ENCODE data around the gene SLC25A41. TPM values are rescaled to one million over a fixed set of nuclear protein-coding genes. Genes with fewer than 3 reads are reported as not detected.
"Not testable (repeated sequence)": the region's sequence is repeated elsewhere in the genome, so short reads cannot be mapped to it uniquely, and the experiment has no call there.

The SLC25A41 gene
- total RNA-seq, 1 donor, result not detected

DNA sequence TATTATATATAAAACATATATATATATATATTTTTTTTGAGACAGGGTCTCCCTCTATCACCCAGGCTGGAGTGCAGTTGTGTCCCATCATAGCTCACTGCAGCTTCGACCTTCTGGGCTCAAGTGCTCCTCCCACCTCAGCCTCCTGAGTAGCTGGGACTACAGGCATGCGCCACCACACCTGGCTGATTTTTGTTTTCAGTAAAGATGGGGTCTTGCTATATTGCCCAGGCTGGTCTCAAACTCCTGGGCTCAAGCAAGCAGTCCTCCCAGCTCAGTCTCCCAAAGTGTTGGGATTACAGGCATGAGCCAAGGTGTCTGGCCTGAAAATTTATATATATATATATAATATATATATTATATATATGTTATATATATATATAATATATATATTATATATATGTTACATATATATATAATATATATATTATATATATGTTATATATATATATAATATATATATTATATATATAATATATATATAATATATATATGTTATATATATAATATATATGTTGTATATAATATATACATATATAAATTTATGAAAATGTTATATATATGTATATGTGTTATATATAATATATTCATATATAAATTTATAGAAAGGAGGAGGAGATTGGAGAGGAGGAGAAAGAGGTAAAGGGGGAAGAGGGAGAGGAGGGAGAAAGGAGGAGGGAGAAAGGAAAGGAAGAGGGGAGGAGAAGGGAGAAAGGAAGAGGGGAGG is 4.7 kb downstream of the SLC25A41 start:
- not testable (repeated sequence) for DNase-seq (ENCODE audit: low read depth in 2 of 3, low spot score in 2 of 3)

DNA sequence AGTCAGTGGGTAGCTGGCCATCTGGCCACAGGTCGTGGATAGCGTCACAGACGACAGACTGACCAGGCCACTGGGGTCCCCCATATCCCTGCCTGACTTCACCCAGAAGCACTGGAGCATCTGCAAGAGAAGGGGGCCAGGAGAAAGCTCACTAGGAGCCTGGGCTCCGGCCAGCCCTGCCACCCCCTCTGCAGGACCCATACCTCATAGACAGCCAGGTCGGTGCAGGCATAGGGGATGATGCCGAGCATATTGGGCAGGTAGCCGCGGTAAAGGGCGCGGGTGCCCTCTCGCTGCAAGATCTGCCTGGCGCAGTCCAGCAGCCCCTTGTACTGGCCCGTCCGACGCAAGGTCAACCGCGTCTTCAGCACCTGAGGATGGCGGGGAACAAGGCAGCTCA is 6.4 kb downstream of the SLC25A41 start:
- DNase-seq (ENCODE audit: low read depth in 2 of 3, low spot score in 2 of 3), result no peak

DNA sequence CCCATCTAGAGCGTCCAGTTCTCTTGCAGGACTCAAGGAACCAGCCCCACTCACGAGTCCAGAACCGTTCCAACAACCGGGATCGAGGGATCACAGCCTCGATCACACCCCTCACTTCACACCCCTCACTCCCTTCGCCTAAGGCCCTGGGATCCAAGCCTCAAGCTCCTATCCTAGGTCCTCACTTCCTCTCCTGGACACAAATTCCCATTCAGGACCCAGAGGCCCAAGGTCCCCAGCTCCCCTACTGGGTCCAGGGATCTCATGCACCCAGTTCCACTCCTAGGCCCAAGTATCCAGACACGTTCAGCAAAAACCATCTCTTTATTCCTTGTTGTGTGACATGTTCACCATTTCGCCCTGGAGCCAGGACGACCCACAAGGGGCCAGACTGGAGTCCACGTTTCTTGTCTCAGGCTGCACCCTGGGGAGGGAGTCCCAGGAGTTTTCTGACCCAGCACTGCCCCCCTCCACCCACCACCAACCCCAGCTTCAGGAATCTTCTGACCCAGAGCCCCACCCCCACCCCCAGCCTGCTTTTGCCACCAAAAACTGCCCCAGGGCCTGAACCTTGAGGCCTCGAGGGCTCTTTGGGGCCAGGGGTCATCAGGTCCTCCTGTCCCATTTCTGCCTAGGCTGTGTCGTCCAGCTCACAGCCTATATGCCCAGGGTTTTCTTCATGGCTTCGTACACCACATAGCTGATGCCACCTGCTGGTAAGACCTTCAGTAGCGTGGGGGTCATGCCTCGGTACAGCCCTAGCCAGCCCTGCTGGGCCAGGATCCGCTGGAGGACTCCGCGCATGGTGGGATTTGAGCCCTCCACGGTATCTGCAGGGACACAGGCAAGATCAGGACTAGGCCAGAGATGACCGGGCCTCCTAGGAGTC is 7.6 kb downstream of the SLC25A41 start:
- peak in 2 of 3 donors; percentile 16 to 31 for DNase-seq (ENCODE audit: low read depth in 2 of 3, low spot score in 2 of 3)

DNA sequence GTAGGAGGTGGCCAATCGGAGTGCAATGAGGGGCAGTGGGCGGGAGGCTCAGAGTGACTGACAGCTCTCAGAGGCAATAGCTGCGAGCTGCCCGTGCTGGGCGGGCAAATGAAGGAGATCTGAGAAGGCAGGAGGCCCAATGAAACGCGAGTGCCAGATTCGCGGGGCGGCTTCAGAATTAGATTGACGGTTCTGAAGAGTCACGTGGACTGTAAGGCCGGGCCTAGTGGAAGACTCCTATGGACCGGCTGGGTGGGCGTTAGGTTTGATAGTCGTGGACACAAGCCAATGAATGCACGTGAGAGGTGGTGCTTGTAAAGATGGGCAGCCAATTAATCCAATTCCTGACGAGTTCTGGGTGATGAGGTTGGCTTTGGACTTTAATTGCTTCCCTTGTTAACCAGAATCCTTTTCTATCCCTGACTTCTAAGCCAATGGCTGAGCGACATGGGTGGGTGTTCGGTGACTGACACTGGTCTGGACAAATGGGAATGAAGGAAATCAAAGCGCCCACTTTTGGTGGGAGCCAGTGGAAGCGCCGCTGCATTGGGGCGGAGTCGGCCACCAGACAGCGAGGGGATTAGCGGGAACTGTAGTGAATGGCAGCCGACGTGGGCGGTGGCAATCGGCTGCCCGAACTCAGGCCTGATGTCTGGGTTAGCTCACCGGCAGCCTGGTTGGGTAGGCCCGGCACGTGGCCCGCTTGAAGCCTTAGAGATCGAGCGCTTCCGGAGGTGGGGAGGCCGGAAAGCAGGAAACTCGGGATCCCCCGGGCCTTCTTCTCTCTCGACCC is 8.4 kb downstream of the SLC25A41 start:
- DNase-seq (ENCODE audit: low read depth in 2 of 3, low spot score in 2 of 3), result peak; percentile 90 to 100 (median 100)

DNA sequence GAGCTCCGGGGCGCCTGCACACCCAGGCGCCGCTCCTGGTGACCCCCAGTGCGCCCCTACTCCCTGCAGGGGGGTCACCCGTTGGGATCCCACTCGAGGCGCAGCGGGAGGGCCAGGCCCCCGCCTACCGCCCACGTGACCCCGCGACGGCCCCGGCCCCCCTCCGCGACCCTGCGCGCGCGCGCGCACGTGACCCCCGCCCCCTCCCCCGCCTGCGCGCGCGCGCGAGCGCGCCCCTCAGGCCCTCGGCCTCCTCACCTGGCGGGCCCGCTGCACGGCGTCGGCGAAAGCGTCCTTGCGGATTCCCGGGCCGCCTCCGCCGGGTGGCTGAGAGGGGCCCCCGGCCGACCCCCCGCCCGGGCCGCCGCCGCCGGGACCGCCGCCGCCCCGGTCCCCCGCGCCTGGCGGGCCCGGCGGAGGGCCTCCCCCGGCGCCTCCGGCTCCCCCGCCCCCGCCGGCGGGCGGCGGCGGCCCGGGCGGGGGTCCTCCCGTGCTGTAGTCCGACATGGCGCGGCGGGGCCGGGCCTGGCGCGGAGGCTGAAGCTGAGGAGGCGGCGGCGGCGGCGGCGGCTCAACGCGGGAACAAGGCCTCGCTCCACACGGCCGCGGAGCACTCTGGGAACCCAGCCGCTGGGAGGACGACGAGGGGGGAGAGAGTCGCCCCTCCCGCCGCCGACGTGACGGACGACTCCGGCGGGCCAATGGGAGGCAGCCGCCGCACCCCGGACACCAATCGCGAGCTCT is 9.2 kb downstream of the SLC25A41 start, which contains the start of gene KHSRP:
Gene KHSRP (minus strand): TSS at position 617 of the 744 bp plus-strand sequence. CDS start 110 bp downstream, at position 507.
- peak in 2 of 3 donors; percentile 28 to 31 for DNase-seq (ENCODE audit: low read depth in 2 of 3, low spot score in 2 of 3)

DNA sequence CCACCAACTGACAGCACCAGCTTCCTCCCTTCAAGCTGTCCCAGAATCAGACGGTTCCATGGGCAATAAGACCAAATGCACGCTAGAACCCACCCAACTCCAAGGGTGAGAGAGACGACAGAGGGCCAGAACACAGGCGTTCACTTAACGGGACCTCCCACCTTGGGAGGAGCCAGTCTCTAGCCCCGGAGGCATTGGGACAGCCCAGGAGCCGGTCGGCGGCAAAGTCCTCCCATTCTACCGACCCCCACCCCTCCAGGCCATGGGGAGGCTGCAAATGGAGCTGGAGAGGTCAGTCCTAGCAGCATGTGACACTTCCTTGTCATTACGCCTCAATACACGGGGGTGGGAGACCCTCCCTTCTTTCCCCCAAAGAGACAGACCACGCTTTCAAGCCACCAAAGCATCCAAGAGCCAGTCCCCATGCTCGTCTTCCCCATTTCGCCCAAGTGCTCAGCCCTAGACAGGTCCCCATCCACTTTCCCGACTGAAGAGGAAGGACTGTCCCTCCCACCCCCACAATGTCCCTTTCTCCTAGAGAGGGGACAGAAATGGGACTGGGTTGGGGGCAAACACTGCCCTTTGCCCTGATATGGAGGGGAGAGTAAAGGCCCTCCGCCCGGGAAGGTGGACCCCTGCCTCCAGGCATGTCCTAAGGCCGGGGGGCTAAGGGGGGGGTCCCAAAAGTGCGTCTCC is 9.9 kb downstream of the SLC25A41 start:
- DNase-seq (ENCODE audit: low read depth in 2 of 3, low spot score in 2 of 3), result peak in 2 of 3 donors; percentile 37 to 47

DNA sequence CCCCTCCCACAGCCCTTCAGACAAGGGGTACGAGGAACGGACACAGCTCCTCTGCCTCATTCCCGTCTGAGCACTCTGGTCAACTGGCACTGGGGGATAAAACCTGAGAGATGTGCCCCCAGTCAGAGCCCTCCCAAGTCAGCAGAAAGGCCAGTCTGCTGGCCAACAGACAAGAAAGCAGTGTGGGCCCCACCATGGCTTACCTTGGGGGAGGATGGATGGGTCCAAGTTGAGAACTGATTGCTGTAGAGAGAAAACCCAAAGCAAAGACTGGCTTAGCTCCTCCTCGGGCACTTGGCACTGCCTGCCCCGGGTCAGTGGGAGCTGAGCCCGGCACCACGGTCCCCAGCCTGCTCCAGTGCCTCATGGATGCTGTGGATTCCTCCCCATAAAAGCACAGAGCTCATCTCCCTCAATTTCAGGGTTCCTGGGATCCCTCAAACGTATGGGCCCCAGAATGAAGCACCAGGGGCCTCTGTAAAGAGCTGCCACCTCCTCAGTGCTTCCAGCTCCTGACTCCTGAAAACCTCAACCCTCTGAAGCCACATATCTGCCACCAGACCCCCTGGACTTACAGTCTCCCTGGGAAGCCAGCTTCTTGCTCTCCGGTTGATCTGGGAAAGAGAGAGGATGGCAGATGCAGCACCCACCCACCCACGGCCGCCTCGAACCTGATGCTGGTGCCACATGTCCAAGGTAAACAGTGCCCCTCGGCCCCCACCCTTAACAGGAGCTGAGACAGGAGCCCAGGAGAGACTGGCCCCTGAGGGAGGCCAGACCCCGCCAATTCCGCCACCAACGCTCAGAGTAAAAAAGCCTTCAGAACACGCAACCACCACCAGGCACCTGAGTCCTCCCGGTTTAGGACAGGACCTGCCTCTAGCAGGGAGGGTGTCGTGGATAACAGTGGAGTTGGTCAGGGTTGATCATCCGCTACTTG is 12.2 kb downstream of the SLC25A41 start:
- no peak for DNase-seq (ENCODE audit: low read depth in 2 of 3, low spot score in 2 of 3)

DNA sequence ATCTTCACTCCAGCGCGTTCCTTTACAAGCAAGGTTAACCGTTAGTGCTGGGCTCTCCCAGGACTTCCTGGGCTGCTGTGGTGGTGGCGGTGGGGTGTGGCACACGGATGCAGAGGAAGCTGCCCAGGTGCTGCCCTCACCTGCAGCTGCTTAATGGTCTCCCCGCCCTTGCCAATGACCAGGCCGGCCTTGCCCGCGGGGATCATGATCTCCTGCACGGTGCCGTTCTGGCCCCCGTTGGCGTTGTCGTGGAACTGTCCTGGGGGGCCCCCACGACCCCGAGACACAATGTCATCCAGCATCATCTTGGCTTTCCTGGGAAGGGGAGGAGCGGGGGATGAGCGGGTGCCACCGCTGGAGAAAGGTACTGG is 15.0 kb downstream of the SLC25A41 start:
- no peak for DNase-seq (ENCODE audit: low read depth in 2 of 3, low spot score in 2 of 3)

DNA sequence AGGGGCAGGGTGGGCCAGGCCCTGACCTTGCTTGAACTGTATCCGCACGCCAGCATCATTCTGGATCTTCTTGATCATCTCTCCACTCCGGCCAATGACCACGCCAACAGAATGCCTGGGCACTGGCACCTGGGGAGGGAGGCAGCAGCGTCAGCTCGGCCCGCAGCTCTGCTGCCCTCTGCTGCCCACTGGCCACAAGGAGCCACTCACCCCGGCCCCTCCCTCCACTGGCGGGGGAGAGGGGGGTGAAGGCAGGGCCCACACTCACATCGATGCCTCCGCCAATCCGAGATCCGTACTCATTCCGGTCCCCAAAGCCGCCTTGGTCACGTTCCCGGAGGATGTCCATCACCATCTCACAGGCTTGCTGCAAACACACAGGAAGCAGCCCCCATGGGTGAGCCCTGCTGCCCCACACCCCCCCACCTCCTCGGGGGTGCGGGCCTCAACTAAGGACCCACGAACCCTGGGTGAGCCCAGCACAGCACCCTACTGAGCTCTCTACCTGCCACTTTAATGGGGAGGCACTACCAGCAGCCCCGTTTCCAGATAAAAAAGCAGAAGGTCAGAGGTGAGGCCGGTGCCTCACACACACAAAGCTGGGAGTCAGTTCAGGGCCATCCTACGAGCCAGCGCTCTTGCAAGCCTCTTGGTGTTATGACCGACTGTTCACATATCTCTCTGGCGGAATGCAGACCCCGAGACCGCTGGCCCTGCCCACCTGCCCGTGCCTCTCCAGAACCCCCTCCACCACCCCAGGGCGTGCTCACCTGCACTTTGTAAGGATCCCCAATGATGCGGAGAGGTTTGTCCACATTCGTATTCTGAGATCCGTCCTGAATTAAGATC is 15.6 kb downstream of the SLC25A41 start:
- DNase-seq (ENCODE audit: low read depth in 2 of 3, low spot score in 2 of 3), result no peak

DNA sequence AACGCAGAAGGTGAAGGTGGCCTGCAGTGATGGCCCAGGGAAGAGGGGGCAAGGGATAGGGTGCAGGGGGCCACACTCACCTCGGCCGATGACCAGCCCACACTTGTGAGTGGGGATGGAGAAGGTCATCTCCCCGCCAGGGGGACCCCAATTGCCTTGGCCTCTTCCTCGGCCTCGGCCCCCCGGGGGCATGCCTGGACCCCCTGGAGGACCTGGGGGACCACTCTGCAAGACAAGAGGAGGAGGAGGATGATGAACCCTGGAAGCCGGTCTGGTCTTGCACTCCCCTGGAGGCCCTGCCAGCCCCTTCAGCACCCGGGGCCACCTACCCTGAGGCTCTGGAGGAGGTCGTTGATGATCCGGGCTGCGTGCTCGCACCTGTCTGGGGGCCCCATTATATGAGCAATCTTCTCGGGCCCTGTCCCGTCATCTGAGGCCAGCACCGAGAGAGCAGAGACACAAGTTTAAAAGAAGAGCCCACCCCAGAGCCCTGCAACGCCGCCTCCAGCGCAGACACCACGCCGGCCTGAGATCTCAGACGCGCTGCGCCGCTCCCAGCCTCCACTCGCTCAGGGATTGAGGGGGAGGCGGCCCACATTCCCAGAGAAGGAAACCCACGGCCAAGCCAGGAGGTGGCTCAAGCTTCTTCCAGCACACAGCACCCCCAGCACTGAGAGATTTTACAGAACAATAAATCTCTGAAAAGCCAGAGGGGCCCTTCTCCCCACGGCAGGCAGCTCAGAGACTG is 16.7 kb downstream of the SLC25A41 start:
- no peak for DNase-seq (ENCODE audit: low read depth in 2 of 3, low spot score in 2 of 3)

DNA sequence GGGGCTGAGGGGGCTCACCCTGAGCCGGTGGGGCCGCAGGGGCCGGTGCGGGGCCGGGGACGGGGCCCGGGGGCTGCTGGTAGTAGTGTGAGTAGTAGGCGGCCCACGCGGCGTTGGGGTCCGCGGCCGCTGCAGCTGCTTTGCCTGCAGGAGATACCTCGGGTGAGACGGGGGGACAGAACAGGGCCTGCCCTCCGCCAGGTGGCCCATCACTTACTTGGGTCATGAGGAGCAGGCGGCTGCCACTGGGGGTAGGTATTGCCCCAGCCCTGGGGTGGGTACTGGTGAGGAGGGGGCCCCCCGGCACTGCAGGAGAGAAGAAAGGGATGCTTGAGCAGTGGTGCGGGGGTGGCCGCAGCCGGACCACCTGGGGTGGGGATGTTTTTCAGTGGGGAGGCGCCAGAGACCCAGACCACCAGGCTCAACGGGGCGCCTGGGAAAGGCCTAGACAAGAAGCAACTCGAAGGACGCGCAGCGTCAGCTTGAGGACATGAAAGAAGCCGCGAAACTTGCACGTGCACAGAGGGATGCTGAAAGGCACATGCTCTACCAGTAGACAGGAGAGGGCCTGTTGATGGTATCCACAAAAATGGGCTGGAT is 17.9 kb downstream of the SLC25A41 start:
- DNase-seq (ENCODE audit: low read depth in 2 of 3, low spot score in 2 of 3), result no peak

DNA sequence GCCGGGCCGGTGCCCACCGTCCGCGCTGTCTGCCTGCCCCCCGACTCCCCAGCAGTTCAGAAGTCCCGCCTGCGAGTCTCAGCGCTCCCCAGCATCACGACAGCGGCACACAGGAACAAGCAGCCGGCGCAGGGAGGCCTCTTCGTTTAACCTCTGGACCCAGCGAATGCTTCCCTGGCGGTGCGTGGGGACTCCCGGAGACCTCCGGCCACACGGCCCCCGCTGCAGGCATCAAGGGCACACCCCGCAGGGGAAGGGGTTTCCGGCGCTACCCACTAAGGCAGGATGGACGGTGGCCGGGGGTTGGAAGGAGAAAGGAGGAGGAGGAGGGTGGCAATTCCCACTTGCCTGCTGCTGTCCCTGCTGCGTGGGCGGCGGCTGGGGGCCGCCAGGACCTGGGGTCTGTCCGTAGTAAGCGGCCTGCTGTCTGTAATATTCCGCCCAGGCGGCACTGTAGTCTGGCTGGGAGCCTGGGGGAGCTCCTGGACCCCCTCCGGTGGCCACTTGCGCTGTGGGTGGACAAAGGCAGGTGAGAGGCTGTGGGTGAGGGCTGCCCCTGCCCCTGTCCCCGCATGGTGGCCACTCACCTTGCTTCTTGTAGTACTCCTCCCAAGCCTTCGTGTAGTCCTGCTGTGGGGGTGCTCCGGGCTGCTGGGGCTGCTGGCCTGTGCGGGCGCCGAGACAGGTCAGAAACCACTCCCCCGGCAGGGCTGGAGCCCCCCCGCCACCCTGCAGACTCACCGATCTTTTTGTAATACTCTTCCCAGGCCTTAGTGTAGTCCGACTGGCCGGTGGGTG is 18.6 kb downstream of the SLC25A41 start:
- no peak for DNase-seq (ENCODE audit: low read depth in 2 of 3, low spot score in 2 of 3)

DNA sequence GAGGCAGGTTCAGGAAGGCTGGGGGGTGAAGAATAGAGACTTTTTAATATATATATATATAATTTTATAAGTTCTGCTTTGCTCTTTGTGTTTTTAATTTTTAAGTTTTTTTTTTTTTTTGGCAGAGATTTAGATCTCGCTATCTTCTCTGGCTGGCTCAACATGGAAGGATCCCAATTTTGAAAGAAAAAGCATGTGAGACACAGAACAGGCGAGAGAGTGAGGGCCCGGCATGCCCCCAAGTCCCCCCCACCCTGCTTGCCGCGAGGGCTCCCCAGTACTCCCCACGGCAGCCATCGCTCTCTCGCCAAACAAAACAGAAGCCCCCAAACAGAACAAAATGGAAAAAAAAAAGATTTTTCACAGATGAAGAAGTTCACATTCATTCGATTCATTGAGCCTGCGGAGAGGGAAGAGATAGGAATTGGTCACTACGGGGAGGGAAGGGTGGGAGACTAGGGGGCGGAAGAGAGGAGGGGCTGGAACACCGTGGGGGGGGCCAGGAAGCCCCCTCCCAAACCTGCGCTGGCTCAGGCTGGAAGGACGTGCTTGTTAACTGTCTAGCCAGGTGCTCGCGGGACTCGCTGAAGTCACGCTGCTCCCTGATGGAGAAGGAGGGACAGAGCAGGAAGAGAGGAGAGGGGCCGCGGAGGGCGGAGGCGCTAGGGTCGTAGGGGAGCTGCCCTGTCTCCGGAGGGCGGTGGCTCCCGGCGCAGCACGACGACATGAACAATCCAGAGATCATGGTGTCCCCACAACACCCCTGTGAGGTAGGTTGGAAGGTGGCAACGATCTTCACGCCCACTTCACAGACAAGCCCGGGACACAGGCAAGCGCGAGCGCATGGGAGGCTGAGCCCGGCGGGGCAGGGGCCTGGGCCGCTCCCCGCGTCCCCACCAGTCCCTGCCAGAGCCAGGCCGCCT is 19.6 kb downstream of the SLC25A41 start:
- no peak for DNase-seq (ENCODE audit: low read depth in 2 of 3, low spot score in 2 of 3)

DNA sequence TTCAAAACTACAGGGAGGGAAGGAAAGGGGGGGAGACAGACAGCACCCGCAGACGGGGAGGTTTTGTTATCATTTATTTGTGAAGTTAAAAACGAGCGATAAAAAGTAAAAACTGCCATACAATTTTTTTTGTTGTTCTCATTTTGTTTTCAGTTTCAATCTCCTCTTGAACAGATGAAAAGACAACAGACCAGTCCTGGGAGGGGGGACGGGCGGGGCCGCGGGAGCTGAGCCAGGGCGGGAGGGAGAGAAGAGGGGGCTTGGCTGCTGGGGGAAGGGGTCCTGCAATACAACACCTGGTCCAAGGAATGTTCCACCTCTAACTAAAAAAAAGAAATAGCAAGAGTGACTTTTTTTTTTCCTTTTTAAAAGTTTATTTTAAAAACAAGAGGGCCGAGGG is 20.3 kb downstream of the SLC25A41 start:
- DNase-seq (ENCODE audit: low read depth in 2 of 3, low spot score in 2 of 3), result no peak
